ENCODE measurements around the gene LRMDA.

- TF ChIP-seq CTCF (IDR thresholded peaks at IDR 0.05; ENCODE audit: extremely low read depth in 1 of 2, insufficient read depth in 1 of 2, low read depth in 1 of 2, low read length in 2 of 2) = no peak
- TF ChIP-seq POLR2A (IDR thresholded peaks at IDR 0.05; ENCODE audit: low read depth, low read length) = no peak
- TF ChIP-seq EZH2 (IDR thresholded peaks at IDR 0.05; ENCODE audit: borderline replicate concordance, low read depth, low read length, severe bottlenecking) = no peak
Measured at GRCh38 chr10:75972491-75973276, 541.3 kb downstream of the LRMDA start.
